Astrocyte (in vitro differentiated cells and primary cell): ENCODE data around the gene MTUS2. TPM values are rescaled to one million over a fixed set of nuclear protein-coding genes. Genes with fewer than 3 reads are reported as not detected.
A peak's percentile ranks its signal among the peaks of the same experiment; 100 is the strongest.

Source experiments
- DNase-seq: peaks from one replicate; pipeline ENCODE4 v3.0.0-alpha.2; 2010; ENCODE audit warnings: low read depth
- FAIRE-seq: peaks from 2 replicates; lab custom pipeline; 2011; peaks lifted over from hg19 to GRCh38; lab: Jason Lieb, UNC
- H2AFZ ChIP-seq: 2 replicates; pipeline ENCODE4 v1.6.0; 2012; ENCODE audit warnings: low read depth, low read length, inconsistent platforms
- H3K27ac ChIP-seq: 2 replicates; pipeline ENCODE4 v1.5.1; 2011; ENCODE audit warnings: low read depth, low read length, inconsistent platforms
- H3K27me3 ChIP-seq: 2 replicates; pipeline ENCODE4 v1.6.0; 2011; ENCODE audit warnings: low read length, inconsistent platforms; ENCODE audit not compliant: insufficient read depth
- H3K36me3 ChIP-seq: 2 replicates; pipeline ENCODE4 v1.5.1; 2011; ENCODE audit warnings: low read length, inconsistent platforms; ENCODE audit not compliant: insufficient read depth
- H3K4me1 ChIP-seq: 2 replicates; pipeline ENCODE4 v1.5.1; 2011; ENCODE audit warnings: low read length, inconsistent platforms; ENCODE audit not compliant: insufficient read depth
- H3K4me2 ChIP-seq: 2 replicates; pipeline ENCODE4 v1.6.0; 2012; ENCODE audit warnings: low read length, inconsistent platforms
- H3K4me3 ChIP-seq: 2 replicates; pipeline ENCODE4 v1.5.1; 2011; ENCODE audit warnings: low read depth, mild to moderate bottlenecking, low read length, inconsistent platforms; ENCODE audit not compliant: insufficient read depth
- H3K79me2 ChIP-seq: 2 replicates; pipeline ENCODE4 v1.6.0; 2012; ENCODE audit warnings: mild to moderate bottlenecking, low read length, inconsistent platforms; ENCODE audit not compliant: insufficient read depth
- H3K9ac ChIP-seq: 2 replicates; pipeline ENCODE4 v1.6.0; 2012; ENCODE audit warnings: mild to moderate bottlenecking, low read length, inconsistent platforms
- H3K9me3 ChIP-seq: 2 replicates; pipeline ENCODE4 v1.5.1; 2012; ENCODE audit warnings: low read depth, mild to moderate bottlenecking, low read length, inconsistent platforms; ENCODE audit not compliant: insufficient read depth
- H4K20me1 ChIP-seq: 2 replicates; pipeline ENCODE4 v1.6.0; 2012; ENCODE audit warnings: low read length, inconsistent platforms; ENCODE audit not compliant: insufficient read depth
- H3K27ac Mint-ChIP-seq: one replicate; pipeline ENCODE4 v1.8.0; 2021; ENCODE audit warnings: mild to moderate bottlenecking, mixed read lengths; ENCODE audit not compliant: unreplicated experiment
- H3K27me3 Mint-ChIP-seq: one replicate; pipeline ENCODE4 v1.8.0; 2021; ENCODE audit warnings: low read depth, mixed read lengths; ENCODE audit not compliant: unreplicated experiment
- H3K36me3 Mint-ChIP-seq: one replicate; pipeline ENCODE4 v1.8.0; 2021; ENCODE audit warnings: low read depth, mixed read lengths; ENCODE audit not compliant: unreplicated experiment
- H3K4me1 Mint-ChIP-seq: one replicate; pipeline ENCODE4 v1.8.0; 2021; ENCODE audit warnings: low read depth, mixed read lengths; ENCODE audit not compliant: unreplicated experiment
- H3K4me3 Mint-ChIP-seq: one replicate; pipeline ENCODE4 v1.8.0; 2021; ENCODE audit warnings: mild to moderate bottlenecking, moderate library complexity, mixed read lengths; ENCODE audit not compliant: unreplicated experiment
- H3K9me3 Mint-ChIP-seq: one replicate; pipeline ENCODE4 v1.8.0; 2021; ENCODE audit warnings: mild to moderate bottlenecking, mixed read lengths; ENCODE audit not compliant: unreplicated experiment
- EZH2 ChIP-seq: IDR thresholded peaks from 2 replicates; pipeline ENCODE4 v1.6.1; 2012; ENCODE audit warnings: mild to moderate bottlenecking, low read length, inconsistent platforms; ENCODE audit not compliant: insufficient read depth
- total RNA-seq: library from RNA; stranded (reverse); gene quantifications from 2 replicates; pipeline ENCODE4 v1.2.1, GENCODE V29; 2021
- TF ChIP-seq, protein P1 (sequence below): IDR thresholded peaks from 2 replicates; pipeline ENCODE4 v1.5.1; 2011; ENCODE audit warnings: low read depth, mild to moderate bottlenecking, inconsistent platforms, low read length, moderate library complexity; ENCODE audit not compliant: insufficient read depth

Gene MTUS2
- total RNA-seq, 1 donor from 2014 or later: 0.50 TPM

DNA sequence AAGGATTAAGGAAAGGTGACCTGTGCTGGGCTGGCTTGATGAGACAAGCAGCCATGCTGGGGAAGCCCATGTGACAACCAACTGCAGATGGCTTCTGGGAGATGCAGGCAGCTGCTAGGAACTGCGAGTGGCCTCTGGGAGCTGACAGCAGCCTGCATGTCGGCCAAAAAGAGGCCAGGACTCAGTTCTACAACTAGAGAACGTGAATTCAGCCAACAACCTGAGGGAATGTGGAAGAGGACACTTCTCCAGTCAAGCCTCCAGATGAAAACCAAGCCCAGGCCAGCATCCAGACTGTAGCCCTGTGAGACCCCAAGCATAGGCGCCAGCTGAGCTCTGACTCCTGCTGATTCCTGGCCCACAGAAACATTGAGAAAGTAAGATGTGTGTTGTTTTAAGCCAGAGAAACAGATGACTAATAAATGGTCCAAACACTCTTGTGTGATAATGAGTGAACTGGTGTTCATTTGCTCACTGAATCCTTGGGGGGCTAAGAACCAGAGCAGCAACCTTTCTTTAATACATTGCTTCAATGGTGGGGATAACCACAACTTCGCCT lies 730.4 kb downstream of the MTUS2 start:
- Histone ChIP-seq H3K4me1 (peaks cover 25% of the 10 kb centered on the region), H2AFZ (no peak overlapping the region), H3K4me2 (no peak overlapping the region), H3K27ac (peak overlapping the region; percentile 41), H3K9ac (no peak overlapping the region), H4K20me1 (peaks cover 84% of the 10 kb centered on the region), H3K4me3 (no peak overlapping the region), H3K79me2 (peaks cover 93% of the 10 kb centered on the region), H3K9me3 (no peaks in the 10 kb centered on the region), H3K27me3 (no peaks in the 10 kb centered on the region), H3K36me3 (peaks cover 31% of the 10 kb centered on the region)
- no peak for DNase-seq
- no peak overlapping the region for H3K27ac Mint-ChIP-seq
- H3K27me3 Mint-ChIP-seq: no peaks in the 10 kb centered on the region
- peaks cover 1% of the 10 kb centered on the region for H3K9me3 Mint-ChIP-seq
- H3K4me1 Mint-ChIP-seq: peaks cover 9% of the 10 kb centered on the region
- no peak overlapping the region for H3K4me3 Mint-ChIP-seq
- TF ChIP-seq EZH2: no peak
- TF ChIP-seq, protein P1, sequence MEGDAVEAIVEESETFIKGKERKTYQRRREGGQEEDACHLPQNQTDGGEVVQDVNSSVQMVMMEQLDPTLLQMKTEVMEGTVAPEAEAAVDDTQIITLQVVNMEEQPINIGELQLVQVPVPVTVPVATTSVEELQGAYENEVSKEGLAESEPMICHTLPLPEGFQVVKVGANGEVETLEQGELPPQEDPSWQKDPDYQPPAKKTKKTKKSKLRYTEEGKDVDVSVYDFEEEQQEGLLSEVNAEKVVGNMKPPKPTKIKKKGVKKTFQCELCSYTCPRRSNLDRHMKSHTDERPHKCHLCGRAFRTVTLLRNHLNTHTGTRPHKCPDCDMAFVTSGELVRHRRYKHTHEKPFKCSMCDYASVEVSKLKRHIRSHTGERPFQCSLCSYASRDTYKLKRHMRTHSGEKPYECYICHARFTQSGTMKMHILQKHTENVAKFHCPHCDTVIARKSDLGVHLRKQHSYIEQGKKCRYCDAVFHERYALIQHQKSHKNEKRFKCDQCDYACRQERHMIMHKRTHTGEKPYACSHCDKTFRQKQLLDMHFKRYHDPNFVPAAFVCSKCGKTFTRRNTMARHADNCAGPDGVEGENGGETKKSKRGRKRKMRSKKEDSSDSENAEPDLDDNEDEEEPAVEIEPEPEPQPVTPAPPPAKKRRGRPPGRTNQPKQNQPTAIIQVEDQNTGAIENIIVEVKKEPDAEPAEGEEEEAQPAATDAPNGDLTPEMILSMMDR: no peak
- peaks cover 45% of the 10 kb centered on the region for H3K36me3 Mint-ChIP-seq
- FAIRE-seq: no peak

DNA sequence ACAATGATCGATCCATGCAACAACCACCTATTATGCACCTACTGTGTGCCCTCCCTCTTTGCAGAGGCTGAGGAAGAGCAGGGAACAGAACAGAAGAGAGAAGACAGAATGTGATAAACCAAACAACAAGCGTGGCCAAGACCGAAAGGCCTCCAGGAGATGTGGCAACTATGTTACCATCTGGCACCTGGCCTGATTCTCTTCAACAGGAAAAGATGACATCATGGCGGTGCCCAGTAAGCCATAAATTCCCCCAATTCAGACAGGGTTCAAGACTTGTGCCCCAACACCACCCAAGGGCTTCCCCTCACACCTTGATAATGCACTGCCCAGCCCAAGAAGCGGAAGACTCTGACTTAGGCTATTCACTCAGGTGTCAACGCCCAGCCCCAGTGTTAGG lies 731.1 kb downstream of the MTUS2 start:
- Histone ChIP-seq H2AFZ (no peak overlapping the region), H3K4me3 (no peak overlapping the region), H3K36me3 (peaks cover 26% of the 10 kb centered on the region), H4K20me1 (peaks cover 83% of the 10 kb centered on the region), H3K79me2 (peaks cover 93% of the 10 kb centered on the region), H3K9ac (no peak overlapping the region), H3K4me2 (no peak overlapping the region), H3K27ac (no peak overlapping the region), H3K27me3 (no peaks in the 10 kb centered on the region), H3K4me1 (peaks cover 26% of the 10 kb centered on the region), H3K9me3 (no peaks in the 10 kb centered on the region)
- H3K36me3 Mint-ChIP-seq: peaks cover 45% of the 10 kb centered on the region
- DNase-seq: no peak
- FAIRE-seq: no peak
- peaks cover 1% of the 10 kb centered on the region for H3K9me3 Mint-ChIP-seq
- H3K27me3 Mint-ChIP-seq: no peaks in the 10 kb centered on the region
- no peak overlapping the region for H3K4me3 Mint-ChIP-seq
- H3K4me1 Mint-ChIP-seq: peaks cover 10% of the 10 kb centered on the region
- TF ChIP-seq EZH2: no peak
- TF ChIP-seq, protein P1: no peak
- H3K27ac Mint-ChIP-seq: no peak overlapping the region

Other genes starting within 250 kb of the MTUS2 start
- 125 and 131 TPM in 2 replicates for gene POMP, start 161.2 kb upstream of the MTUS2 start, total RNA-seq
- gene SLC46A3, start 101.4 kb upstream of the MTUS2 start, total RNA-seq: 6.1 and 8.6 TPM in 2 replicates